Measurements from ENCODE around the gene SLC9A9. TPM values are rescaled to one million over a fixed set of nuclear protein-coding genes. Genes with fewer than 3 reads are reported as not detected.
"Not testable (repeated sequence)": the region's sequence is repeated elsewhere in the genome, so short reads cannot be mapped to it uniquely, and the experiment has no call there.

The SLC9A9 gene
- polyA plus RNA-seq, 4 donors, result 4.1 to 7.3 (median 4.9) TPM

- DNase-seq (ENCODE audit: low read depth in 4 of 4, low spot score in 2 of 4), result no peak
These were observed 37.4 kb downstream of the SLC9A9 start for GRCh38 chr3:143810953-143811265.

GRCh38 chr3:143810166-143810952 lies 37.9 kb downstream of the SLC9A9 start:
- no peak for DNase-seq (ENCODE audit: low read depth in 4 of 4, low spot score in 2 of 4)

- DNase-seq (ENCODE audit: low read depth in 4 of 4, low spot score in 2 of 4), result peak in 1 of 4 donors; percentile 48
These were observed 39.1 kb downstream of the SLC9A9 start for GRCh38 chr3:143809121-143809621.

- no peak for DNase-seq (ENCODE audit: low read depth in 4 of 4, low spot score in 2 of 4)
These were observed 40.2 kb downstream of the SLC9A9 start for GRCh38 chr3:143808030-143808429.

- no peak for DNase-seq (ENCODE audit: low read depth in 4 of 4, low spot score in 2 of 4)
These were observed 42.2 kb downstream of the SLC9A9 start for GRCh38 chr3:143806038-143806437.

- not testable (repeated sequence) for DNase-seq (ENCODE audit: low read depth in 4 of 4, low spot score in 2 of 4)
These were observed 42.8 kb downstream of the SLC9A9 start for GRCh38 chr3:143805476-143805875.

GRCh38 chr3:143801046-143801445 lies 47.2 kb downstream of the SLC9A9 start:
- DNase-seq (ENCODE audit: low read depth in 4 of 4, low spot score in 2 of 4), result not testable (repeated sequence)

GRCh38 chr3:143798151-143798550 lies 50.1 kb downstream of the SLC9A9 start:
- DNase-seq (ENCODE audit: low read depth in 4 of 4, low spot score in 2 of 4), result not testable (repeated sequence)

GRCh38 chr3:143795874-143796273 lies 52.4 kb downstream of the SLC9A9 start:
- no peak for DNase-seq (ENCODE audit: low read depth in 4 of 4, low spot score in 2 of 4)

GRCh38 chr3:143794793-143795462 lies 53.3 kb downstream of the SLC9A9 start:
- DNase-seq (ENCODE audit: low read depth in 4 of 4, low spot score in 2 of 4), result no peak

- no peak for DNase-seq (ENCODE audit: low read depth in 4 of 4, low spot score in 2 of 4)
These were observed 54.3 kb downstream of the SLC9A9 start for GRCh38 chr3:143793971-143794370.

- DNase-seq (ENCODE audit: low read depth in 4 of 4, low spot score in 2 of 4), result no peak
These were observed 56.9 kb downstream of the SLC9A9 start for GRCh38 chr3:143791386-143791785.

GRCh38 chr3:143786219-143787191 lies 61.8 kb downstream of the SLC9A9 start:
- no peak for DNase-seq (ENCODE audit: low read depth in 4 of 4, low spot score in 2 of 4)

- DNase-seq (ENCODE audit: low read depth in 4 of 4, low spot score in 2 of 4), result no peak
These were observed 63.8 kb downstream of the SLC9A9 start for GRCh38 chr3:143784446-143784845.

GRCh38 chr3:143783851-143784370 lies 64.4 kb downstream of the SLC9A9 start:
- no peak for DNase-seq (ENCODE audit: low read depth in 4 of 4, low spot score in 2 of 4)

GRCh38 chr3:143775459-143775858 lies 72.8 kb downstream of the SLC9A9 start:
- DNase-seq (ENCODE audit: low read depth in 4 of 4, low spot score in 2 of 4), result peak in 1 of 4 donors; percentile 32

GRCh38 chr3:143771939-143772338 lies 76.3 kb downstream of the SLC9A9 start:
- DNase-seq (ENCODE audit: low read depth in 4 of 4, low spot score in 2 of 4), result no peak

- no peak for DNase-seq (ENCODE audit: low read depth in 4 of 4, low spot score in 2 of 4)
These were observed 77.0 kb downstream of the SLC9A9 start for GRCh38 chr3:143771258-143771657.

- no peak for DNase-seq (ENCODE audit: low read depth in 4 of 4, low spot score in 2 of 4)
These were observed 77.9 kb downstream of the SLC9A9 start for GRCh38 chr3:143770391-143770790.

- no peak for DNase-seq (ENCODE audit: low read depth in 4 of 4, low spot score in 2 of 4)
These were observed 78.7 kb downstream of the SLC9A9 start for GRCh38 chr3:143769616-143770015.

GRCh38 chr3:143764840-143765239 lies 83.4 kb downstream of the SLC9A9 start:
- no peak for DNase-seq (ENCODE audit: low read depth in 4 of 4, low spot score in 2 of 4)
